ENCODE measurements around the gene ULK4. TPM values are rescaled to one million over a fixed set of nuclear protein-coding genes. Genes with fewer than 3 reads are reported as not detected.

The ULK4 gene
- total and polyA plus RNA-seq, 9 of the 15 experiments (the other 6 are each of a cell fraction or from before 2014, with no cell fraction given): 3.0 to 5.9 (median 3.5) TPM

GRCh38 chr3:41881233-41881821 lies 80.6 kb downstream of the ULK4 start:
- no peak overlapping the region for H3K4me3 ChIP-seq
- intact Hi-C loops (cut with micrococcal nuclease): loop anchor here (1.0 to 10.0 kb wide), 4 partner anchors 186 to 1687 kb away; no protein-coding TSS in a partner anchor
- no peaks in the 10 kb centered on the region for H4K20me1 ChIP-seq (replicated peaks; ENCODE audit: control insufficient read depth, insufficient read depth, low read length)
- FAIRE-seq (peak; percentile 93), DNase-seq (ENCODE audit: extremely low read depth in 1 of 4, low spot score in 3 of 4) (peak in 3 of 4 experiments; percentile 23 to 61 (median 25)), ATAC-seq (no peak)
- no TSS peak for BruUV-seq (replicated peaks)
- no peaks in the 10 kb centered on the region for H3K36me3 ChIP-seq (ENCODE audit: control insufficient read depth, insufficient read depth, low read length)
- in situ Hi-C loops (cut with MboI): loop anchor here (5.0 kb wide), 2 partner anchors 1294 to 1554 kb away; no protein-coding TSS in a partner anchor
- CTCF ChIA-PET (ENCODE audit: low intra/inter-chr PET ratio): interaction anchor here (0.6 to 1.9 kb wide), 11 partner anchors 25 to 1553 kb away, joined by 3 to 21 read pairs (median 4); no protein-coding TSS in a partner anchor
- peaks cover 0 to 6% of the 10 kb centered on the region in 2 experiments; a peak in 2 of 5 replicates for H3K27me3 ChIP-seq (ENCODE audit: control insufficient read depth in 2 of 2, insufficient read depth in 2 of 2, low read length in 2 of 2)
- no peaks in the 10 kb centered on the region for H3K9me1 ChIP-seq (ENCODE audit: control insufficient read depth, insufficient read depth, low read length)
- H3K9ac ChIP-seq (ENCODE audit: insufficient read depth in 1 of 2, low read depth in 2 of 2, low read length in 2 of 2): no peak overlapping the region
- no peak overlapping the region for H3K4me2 ChIP-seq (ENCODE audit: insufficient read depth, low read length)
- H3K9me3 ChIP-seq (replicated peaks; ENCODE audit: control insufficient read depth, insufficient read depth, low read depth, low read length): no peaks in the 10 kb centered on the region
- no peaks in the 10 kb centered on the region for H3K4me1 ChIP-seq (replicated peaks in 1 of 2; ENCODE audit: control insufficient read depth in 2 of 2, insufficient read depth in 2 of 2, low read length in 2 of 2)
- no peak overlapping the region for H3K27ac ChIP-seq (ENCODE audit: extremely low read depth, low read depth, low read length)
- no peak overlapping the region for H2AFZ ChIP-seq (ENCODE audit: low read depth, low read length)
- POLR2A ChIA-PET: no interaction called here
- WGBS (ENCODE audit: insufficient coverage, low coverage, missing lambda C conversion rate): 12% methylated on average over 3 of the region's 3 CpGs
- H3K79me2 ChIP-seq (ENCODE audit: control insufficient read depth, insufficient read depth, low read length): no peaks in the 10 kb centered on the region
- TF ChIP-seq MIER1 (IDR thresholded peaks at IDR 0.05; ENCODE audit: low read depth): no peak
- TF ChIP-seq DEAF1 (CRISPR knock-in tag; IDR thresholded peaks at IDR 0.05): peak; percentile 69; the same call in 1 of the 2 replicates
- TF ChIP-seq HOXB6 (CRISPR knock-in tag; IDR thresholded peaks at IDR 0.05; ENCODE audit: borderline replicate concordance): no peak
- TF ChIP-seq RAD21 (CRISPR knock-in tag; conservative IDR thresholded peaks at IDR 0.05 in 1 of 2, IDR thresholded peaks at IDR 0.05 in 1 of 2): peak; percentile 76 to 84
- TF ChIP-seq ZBTB40 (IDR thresholded peaks at IDR 0.05): peak; percentile 54
- no peak for TF ChIP-seq ZBTB40 (CRISPR knock-in tag; IDR thresholded peaks at IDR 0.05)
- peak; percentile 63 for TF ChIP-seq SMC3 (conservative IDR thresholded peaks at IDR 0.05; ENCODE audit: insufficient read depth, low read depth, low read length)
- TF ChIP-seq CEBPG (CRISPR knock-in tag; IDR thresholded peaks at IDR 0.05): no peak
- TF ChIP-seq CEBPG (tag; conservative IDR thresholded peaks at IDR 0.05 in 1 of 2, IDR thresholded peaks at IDR 0.05 in 1 of 2): peak; percentile 10 to 67; a peak in 3 of 4 replicates
- TF ChIP-seq TEAD4 (IDR thresholded peaks at IDR 0.05; ENCODE audit: low read length): 0 out of 2 replicates have a peak, but pooled peaks have one; percentile 13
- TF ChIP-seq TEAD4 (CRISPR knock-in tag; IDR thresholded peaks at IDR 0.05; ENCODE audit: borderline replicate concordance): no peak

Measured in K562 (cell line).